GM12874 (cell line): ENCODE results near the gene IGFBP2.

Source experiments
- TF ChIP-seq, protein P1 (sequence below): IDR thresholded peaks from 2 replicates; pipeline ENCODE4 v1.5.1; 2011; ENCODE audit warnings: low read depth, mild to moderate bottlenecking, control low read depth, low read length, moderate library complexity; ENCODE audit not compliant: insufficient read depth

Gene IGFBP2

DNA sequence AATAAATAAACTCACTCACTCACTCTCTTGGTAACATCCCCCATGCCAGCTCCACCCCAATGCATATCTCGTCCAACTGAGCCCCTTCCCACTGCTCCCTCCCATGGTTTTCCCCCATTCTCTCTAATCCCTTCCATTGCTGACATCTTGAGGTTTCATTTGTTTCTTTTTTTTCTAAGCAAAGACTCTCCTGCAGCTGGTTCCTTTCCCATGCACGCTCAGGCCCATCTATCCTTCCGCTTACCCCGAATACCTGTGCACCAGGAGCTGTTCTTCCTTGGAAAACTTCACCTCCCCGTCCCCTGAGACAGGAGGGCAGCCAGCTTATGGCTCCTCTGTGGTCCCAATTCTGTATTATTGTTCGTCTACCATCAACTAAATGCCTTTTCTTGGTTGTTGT, 41.7 kb upstream of the IGFBP2 start:
- TF ChIP-seq, protein P1, sequence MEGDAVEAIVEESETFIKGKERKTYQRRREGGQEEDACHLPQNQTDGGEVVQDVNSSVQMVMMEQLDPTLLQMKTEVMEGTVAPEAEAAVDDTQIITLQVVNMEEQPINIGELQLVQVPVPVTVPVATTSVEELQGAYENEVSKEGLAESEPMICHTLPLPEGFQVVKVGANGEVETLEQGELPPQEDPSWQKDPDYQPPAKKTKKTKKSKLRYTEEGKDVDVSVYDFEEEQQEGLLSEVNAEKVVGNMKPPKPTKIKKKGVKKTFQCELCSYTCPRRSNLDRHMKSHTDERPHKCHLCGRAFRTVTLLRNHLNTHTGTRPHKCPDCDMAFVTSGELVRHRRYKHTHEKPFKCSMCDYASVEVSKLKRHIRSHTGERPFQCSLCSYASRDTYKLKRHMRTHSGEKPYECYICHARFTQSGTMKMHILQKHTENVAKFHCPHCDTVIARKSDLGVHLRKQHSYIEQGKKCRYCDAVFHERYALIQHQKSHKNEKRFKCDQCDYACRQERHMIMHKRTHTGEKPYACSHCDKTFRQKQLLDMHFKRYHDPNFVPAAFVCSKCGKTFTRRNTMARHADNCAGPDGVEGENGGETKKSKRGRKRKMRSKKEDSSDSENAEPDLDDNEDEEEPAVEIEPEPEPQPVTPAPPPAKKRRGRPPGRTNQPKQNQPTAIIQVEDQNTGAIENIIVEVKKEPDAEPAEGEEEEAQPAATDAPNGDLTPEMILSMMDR = no peak

DNA sequence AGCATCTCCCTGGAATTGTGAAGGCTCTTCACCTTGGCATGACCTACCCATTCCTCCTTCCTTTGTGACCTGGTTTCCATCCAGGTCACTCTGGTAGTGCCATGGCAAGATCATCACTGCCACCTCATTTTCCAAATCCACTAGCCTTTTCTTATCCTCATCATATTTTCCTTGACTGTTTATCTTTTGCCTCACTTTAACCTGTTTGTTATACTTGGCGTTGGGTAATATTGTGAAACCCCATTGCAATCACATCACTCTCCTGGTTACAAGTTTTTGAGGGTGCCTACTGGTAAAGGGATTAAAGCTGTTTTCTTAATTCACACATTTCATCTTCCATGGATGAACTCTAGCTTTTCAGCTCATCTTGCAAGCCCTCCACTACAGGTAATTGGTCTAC, 39.1 kb upstream of the IGFBP2 start:
- TF ChIP-seq, protein P1 = no peak

DNA sequence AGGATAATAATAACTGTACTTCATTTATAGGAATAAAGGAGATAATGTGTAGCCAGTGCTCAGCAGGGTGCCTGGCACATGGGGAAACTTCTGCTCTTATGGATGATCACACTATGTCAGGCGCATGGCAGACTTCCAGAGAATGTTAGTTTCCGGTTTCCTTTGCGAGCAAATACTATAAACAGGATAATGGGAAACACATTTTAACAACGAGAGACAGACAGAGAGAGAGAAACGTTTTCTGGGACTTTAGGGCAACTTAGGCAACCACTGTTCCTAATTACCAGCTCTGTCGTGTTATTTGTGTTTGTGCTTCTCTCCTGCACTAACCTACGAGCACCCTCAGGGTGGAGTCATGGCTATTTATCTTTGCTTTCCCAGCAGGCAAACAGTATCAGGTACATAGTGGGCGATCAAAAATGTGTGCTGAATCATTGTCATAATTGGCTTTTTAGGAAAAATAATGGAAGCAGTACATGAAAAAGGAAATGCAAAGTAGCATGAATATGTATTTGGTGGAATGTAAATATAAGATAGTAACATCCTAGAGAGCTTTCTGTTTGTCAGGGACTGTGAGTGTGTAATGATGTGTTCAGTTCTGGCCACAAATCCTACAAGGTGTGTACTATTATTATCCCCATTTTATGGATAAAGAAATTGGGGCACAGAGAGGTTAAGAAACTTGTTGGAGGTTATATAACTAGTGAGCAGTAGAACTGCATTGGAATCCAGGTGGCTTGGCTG, 36.8 kb upstream of the IGFBP2 start:
- TF ChIP-seq, protein P1 = no peak

DNA sequence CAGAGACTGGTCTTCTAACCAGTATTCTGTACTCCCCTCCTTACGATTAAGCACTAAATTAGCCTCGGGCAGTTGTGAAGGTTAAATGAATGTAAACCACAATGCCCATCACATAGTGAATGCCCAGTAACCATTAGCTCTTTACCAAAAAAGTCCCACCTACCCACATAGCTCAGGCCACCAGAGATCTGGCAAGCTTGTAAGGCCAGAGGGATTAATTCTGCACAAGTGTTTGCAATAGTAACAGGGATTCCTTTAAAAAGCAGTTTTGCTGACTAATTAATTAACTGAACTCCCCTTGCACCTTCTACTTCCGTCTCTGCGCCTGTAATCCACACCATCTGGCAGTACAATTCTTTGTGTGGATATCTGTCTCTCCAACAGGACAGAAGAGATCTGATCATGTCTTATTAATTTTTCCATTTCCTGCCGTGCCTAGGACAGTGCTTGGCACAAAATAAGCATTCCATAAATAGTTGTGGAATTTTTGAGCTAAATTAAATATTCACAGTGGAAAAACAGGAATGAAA, 36.2 kb upstream of the IGFBP2 start:
- TF ChIP-seq, protein P1 = no peak

DNA sequence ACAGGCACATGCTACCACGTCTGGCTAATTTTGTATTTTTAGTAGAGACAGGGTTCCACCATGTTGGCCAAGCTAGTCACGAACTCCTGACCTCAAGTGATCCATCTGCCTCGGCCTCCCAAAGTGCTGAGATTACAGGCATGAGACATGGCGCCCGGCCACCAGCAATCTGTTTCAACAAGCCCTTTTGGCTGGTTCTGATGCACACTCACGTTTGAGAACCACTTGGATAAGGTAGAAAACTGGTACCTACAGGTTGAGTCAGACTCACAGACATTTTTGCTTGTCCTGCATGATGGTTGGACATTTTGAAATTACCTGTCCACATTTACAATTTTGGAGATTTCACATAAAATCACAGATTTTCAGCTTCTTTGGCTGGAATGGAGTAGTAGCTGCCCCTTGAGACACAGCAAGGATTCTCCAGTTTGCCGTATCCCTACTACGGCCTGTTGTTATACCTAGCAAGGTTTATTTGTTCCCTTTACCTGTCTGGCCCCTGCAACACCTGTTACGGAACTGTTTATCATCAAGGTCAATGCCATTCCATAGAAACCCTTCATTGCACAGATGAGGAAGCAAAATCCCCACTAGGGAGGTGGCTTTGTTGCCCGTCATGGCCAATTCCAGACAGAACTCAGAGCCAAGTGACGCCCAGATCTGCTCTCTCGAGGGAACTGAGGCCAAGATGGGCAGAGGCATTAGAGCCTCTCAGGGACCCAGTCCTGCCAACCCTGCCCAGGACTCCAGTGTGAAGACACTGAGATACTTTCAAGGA, 31.4 kb upstream of the IGFBP2 start:
- TF ChIP-seq, protein P1 = no peak

DNA sequence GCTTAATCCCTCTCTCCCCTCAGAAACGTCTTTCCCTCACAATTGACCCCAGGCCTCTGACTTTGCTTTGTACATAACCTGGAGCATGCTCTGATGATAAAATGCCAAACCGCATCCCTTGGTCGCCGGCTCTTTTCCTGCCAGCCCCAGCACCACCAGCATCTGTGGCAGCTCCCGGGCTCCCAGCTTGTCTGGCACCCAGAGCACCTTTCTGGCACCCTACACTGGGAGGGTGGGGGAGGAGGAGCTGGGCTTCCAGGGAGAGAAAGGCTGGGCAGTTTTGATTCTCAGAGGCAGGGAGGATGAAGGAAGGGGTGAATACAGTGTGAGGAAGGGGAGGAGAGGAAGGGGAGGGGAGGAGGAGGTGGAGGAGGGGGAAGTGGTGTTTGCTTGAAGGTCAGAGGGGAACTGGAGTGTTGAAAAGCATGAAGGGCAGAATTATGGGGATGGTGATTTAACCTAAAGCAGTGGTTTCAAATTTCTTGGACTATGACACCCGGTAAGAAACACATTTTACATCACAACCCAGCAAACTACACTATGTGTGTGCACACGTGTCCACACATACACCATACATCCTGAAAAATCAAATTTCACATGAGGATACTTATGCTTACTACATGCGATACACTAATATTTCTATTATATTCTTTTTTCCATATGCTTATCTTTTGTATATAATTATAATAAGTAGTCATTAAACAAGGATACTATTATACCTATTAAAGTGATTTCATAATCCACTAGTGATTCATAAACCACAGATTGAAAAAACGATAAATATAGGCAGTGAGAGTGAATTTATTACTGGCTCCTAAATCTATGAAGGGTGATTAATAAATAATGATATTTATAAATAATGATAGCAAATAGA, 30.0 kb upstream of the IGFBP2 start:
- TF ChIP-seq, protein P1 = no peak

DNA sequence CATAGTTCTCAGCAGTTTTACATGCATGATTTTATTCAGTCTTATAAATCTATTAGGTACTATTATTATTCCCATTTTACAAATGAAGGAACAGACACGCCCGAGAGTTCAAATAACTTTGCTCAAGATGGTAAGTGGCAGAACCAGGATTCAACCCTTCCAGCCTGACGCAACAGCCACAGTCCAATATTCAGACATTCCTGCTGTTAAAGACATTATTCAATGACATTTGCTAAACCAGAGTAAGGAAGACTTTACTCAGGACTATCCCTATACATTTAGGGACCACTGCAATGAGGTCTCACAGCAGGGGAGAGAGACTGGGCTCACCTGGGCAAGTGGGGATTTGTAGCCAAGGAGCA, 29.4 kb upstream of the IGFBP2 start:
- TF ChIP-seq, protein P1 = no peak
